GM12878 (cell line): ENCODE results near the gene RPS28. TPM values are rescaled to one million over a fixed set of nuclear protein-coding genes. Genes with fewer than 3 reads are reported as not detected.

Experiments used
- BHLHE40 ChIP-seq, 2 experiments: fragments of 450-650 bp in 1 of 2; IDR thresholded peaks; 2 replicates each; pipeline ENCODE4 v1.6.1; 2011 to 2017; ENCODE audit warnings: low read depth in 2 of 2, borderline replicate concordance in 1 of 2, improper control_type of control experiment in 1 of 2, low read length in 1 of 2, mild to moderate bottlenecking in 1 of 2
- CEBPB ChIP-seq, 2 experiments: fragments of 150-350 bp in 1 of 2; IDR thresholded peaks; 2 replicates each; pipeline ENCODE4 v1.6.1; 2012 to 2014; ENCODE audit warnings: low read depth in 2 of 2, low read length in 2 of 2, borderline replicate concordance in 1 of 2, inconsistent platforms in 1 of 2
- DPF2 ChIP-seq: fragments of 450-650 bp; IDR thresholded peaks from 2 replicates; pipeline ENCODE4 v1.6.1; 2017; ENCODE audit warnings: mild to moderate bottlenecking
- JUND ChIP-seq: IDR thresholded peaks from 2 replicates; pipeline ENCODE4 v1.6.1; 2012; ENCODE audit warnings: low read depth, mild to moderate bottlenecking, low read length, improper control_type of control experiment, moderate library complexity
- KLF5 ChIP-seq: fragments of 450-650 bp; IDR thresholded peaks from 2 replicates; pipeline ENCODE4 v1.6.1; 2014; ENCODE audit warnings: mild to moderate bottlenecking; ENCODE audit not compliant: partially characterized antibody
- POU2F2 ChIP-seq: IDR thresholded peaks from 3 replicates; pipeline ENCODE4 v1.6.1; 2011; ENCODE audit warnings: low read depth, mild to moderate bottlenecking, low read length, borderline replicate concordance
- RB1 ChIP-seq: fragments of 450-650 bp; formaldehyde crosslinking; IDR thresholded peaks from 2 replicates; pipeline ENCODE4 v1.6.1; 2017; ENCODE audit warnings: mild to moderate bottlenecking, borderline replicate concordance
- RCOR1 ChIP-seq: conservative IDR thresholded peaks from 2 replicates; pipeline ENCODE4 v1.6.1; 2012; ENCODE audit warnings: low read depth, low read length, improper control_type of control experiment
- SP1 ChIP-seq: IDR thresholded peaks from one replicate; pipeline ENCODE4 v1.6.1; 2011; ENCODE audit warnings: low read depth, low read length
- TARDBP ChIP-seq: IDR thresholded peaks from 2 replicates; pipeline ENCODE4 v1.6.1; 2016; ENCODE audit warnings: borderline replicate concordance
- polyA plus RNA-seq, 11 experiments: library from polyadenylated mRNA; depleted of rRNA in 4 of 11; unstranded in 6 of 11; stranded (reverse) in 5 of 11; fragments of >200 nt; fragmentation: Nextera tagmentation in 4 of 11; fragmentation: Illumina TruSeq in 1 of 11; extraction: Ambion mirVana in 4 of 11; extraction: Trizol in 1 of 11; gene quantifications; 1 replicate in 1 of 11; 2 replicates in 10 of 11; pipeline versions ENCODE4 v1.2.1 to v1.2.3, GENCODE V29; 2011 to 2016; ENCODE audit warnings: inconsistent platforms in 2 of 11, missing spikeins in 2 of 11, low read depth in 1 of 11
- total RNA-seq, 4 experiments: library from RNA; depleted of rRNA in 3 of 4; stranded (reverse); fragments of >200 nt in 3 of 4; fragmentation: Illumina TruSeq in 1 of 4; extraction: Trizol in 1 of 4; gene quantifications; 2 replicates each; pipeline versions ENCODE4 v1.2.1 to v1.2.3, GENCODE V29; 2013 to 2021
- TF ChIP-seq, protein P1 (sequence below): IDR thresholded peaks from 2 replicates; pipeline ENCODE4 v1.6.1; 2012; ENCODE audit warnings: low read depth, low read length, improper control_type of control experiment
- TF ChIP-seq, protein P2 (sequence below): fragments of 450-650 bp; IDR thresholded peaks from 2 replicates; pipeline ENCODE4 v1.6.1; 2017; ENCODE audit warnings: low read depth, mild to moderate bottlenecking, moderate library complexity
- TF ChIP-seq, protein P3 (sequence below): fragments of 450-650 bp; IDR thresholded peaks from 2 replicates; pipeline ENCODE4 v1.6.1; 2017; ENCODE audit warnings: mild to moderate bottlenecking, moderate library complexity
- TF ChIP-seq, protein P4 (sequence below): fragments of 450-650 bp; IDR thresholded peaks from 2 replicates; pipeline ENCODE4 v1.6.1; 2017; ENCODE audit warnings: antibody characterized with exemption, mild to moderate bottlenecking, moderate library complexity

RPS28 gene
- total and polyA plus RNA-seq, 10 of the 15 experiments (the other 5 are each of a cell fraction or from before 2014, with no cell fraction given) = 422 to 3,905 (median 1,580) TPM

- TF ChIP-seq POU2F2 = peak; percentile 74; the same call in 2 of the 3 replicates
- TF ChIP-seq DPF2 = peak; percentile 60
- TF ChIP-seq KLF5 = no peak
- TF ChIP-seq SP1 = peak; percentile 80
- no peak for TF ChIP-seq JUND
- TF ChIP-seq, protein P1, sequence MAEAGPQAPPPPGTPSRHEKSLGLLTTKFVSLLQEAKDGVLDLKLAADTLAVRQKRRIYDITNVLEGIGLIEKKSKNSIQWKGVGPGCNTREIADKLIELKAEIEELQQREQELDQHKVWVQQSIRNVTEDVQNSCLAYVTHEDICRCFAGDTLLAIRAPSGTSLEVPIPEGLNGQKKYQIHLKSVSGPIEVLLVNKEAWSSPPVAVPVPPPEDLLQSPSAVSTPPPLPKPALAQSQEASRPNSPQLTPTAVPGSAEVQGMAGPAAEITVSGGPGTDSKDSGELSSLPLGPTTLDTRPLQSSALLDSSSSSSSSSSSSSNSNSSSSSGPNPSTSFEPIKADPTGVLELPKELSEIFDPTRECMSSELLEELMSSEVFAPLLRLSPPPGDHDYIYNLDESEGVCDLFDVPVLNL = no peak
- peak; percentile 72; the same call in 1 of the 2 replicates for TF ChIP-seq TARDBP
- peak; percentile 59; the same call in 1 of the 2 replicates for TF ChIP-seq RB1
- TF ChIP-seq, protein P2, sequence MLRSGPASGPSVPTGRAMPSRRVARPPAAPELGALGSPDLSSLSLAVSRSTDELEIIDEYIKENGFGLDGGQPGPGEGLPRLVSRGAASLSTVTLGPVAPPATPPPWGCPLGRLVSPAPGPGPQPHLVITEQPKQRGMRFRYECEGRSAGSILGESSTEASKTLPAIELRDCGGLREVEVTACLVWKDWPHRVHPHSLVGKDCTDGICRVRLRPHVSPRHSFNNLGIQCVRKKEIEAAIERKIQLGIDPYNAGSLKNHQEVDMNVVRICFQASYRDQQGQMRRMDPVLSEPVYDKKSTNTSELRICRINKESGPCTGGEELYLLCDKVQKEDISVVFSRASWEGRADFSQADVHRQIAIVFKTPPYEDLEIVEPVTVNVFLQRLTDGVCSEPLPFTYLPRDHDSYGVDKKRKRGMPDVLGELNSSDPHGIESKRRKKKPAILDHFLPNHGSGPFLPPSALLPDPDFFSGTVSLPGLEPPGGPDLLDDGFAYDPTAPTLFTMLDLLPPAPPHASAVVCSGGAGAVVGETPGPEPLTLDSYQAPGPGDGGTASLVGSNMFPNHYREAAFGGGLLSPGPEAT = peak; percentile 96
- TF ChIP-seq, protein P3, sequence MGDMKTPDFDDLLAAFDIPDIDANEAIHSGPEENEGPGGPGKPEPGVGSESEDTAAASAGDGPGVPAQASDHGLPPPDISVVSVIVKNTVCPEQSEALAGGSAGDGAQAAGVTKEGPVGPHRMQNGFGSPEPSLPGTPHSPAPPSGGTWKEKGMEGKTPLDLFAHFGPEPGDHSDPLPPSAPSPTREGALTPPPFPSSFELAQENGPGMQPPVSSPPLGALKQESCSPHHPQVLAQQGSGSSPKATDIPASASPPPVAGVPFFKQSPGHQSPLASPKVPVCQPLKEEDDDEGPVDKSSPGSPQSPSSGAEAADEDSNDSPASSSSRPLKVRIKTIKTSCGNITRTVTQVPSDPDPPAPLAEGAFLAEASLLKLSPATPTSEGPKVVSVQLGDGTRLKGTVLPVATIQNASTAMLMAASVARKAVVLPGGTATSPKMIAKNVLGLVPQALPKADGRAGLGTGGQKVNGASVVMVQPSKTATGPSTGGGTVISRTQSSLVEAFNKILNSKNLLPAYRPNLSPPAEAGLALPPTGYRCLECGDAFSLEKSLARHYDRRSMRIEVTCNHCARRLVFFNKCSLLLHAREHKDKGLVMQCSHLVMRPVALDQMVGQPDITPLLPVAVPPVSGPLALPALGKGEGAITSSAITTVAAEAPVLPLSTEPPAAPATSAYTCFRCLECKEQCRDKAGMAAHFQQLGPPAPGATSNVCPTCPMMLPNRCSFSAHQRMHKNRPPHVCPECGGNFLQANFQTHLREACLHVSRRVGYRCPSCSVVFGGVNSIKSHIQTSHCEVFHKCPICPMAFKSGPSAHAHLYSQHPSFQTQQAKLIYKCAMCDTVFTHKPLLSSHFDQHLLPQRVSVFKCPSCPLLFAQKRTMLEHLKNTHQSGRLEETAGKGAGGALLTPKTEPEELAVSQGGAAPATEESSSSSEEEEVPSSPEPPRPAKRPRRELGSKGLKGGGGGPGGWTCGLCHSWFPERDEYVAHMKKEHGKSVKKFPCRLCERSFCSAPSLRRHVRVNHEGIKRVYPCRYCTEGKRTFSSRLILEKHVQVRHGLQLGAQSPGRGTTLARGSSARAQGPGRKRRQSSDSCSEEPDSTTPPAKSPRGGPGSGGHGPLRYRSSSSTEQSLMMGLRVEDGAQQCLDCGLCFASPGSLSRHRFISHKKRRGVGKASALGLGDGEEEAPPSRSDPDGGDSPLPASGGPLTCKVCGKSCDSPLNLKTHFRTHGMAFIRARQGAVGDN = peak; percentile 49; the same call in 1 of the 2 replicates
- TF ChIP-seq CEBPB (IDR thresholded peaks at IDR 0.05; ENCODE audit: borderline replicate concordance in 1 of 2, low read depth in 2 of 2, low read length in 2 of 2) = no peak
- peak; percentile 97; the same call in 1 of the 2 replicates for TF ChIP-seq RCOR1
- TF ChIP-seq, protein P4, sequence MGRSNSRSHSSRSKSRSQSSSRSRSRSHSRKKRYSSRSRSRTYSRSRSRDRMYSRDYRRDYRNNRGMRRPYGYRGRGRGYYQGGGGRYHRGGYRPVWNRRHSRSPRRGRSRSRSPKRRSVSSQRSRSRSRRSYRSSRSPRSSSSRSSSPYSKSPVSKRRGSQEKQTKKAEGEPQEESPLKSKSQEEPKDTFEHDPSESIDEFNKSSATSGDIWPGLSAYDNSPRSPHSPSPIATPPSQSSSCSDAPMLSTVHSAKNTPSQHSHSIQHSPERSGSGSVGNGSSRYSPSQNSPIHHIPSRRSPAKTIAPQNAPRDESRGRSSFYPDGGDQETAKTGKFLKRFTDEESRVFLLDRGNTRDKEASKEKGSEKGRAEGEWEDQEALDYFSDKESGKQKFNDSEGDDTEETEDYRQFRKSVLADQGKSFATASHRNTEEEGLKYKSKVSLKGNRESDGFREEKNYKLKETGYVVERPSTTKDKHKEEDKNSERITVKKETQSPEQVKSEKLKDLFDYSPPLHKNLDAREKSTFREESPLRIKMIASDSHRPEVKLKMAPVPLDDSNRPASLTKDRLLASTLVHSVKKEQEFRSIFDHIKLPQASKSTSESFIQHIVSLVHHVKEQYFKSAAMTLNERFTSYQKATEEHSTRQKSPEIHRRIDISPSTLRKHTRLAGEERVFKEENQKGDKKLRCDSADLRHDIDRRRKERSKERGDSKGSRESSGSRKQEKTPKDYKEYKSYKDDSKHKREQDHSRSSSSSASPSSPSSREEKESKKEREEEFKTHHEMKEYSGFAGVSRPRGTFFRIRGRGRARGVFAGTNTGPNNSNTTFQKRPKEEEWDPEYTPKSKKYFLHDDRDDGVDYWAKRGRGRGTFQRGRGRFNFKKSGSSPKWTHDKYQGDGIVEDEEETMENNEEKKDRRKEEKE = no peak
- peak; percentile 93 to 98 for TF ChIP-seq BHLHE40 (IDR thresholded peaks at IDR 0.05; ENCODE audit: borderline replicate concordance in 1 of 2, low read depth in 2 of 2, low read length in 1 of 2)
- TF ChIP-seq, all 136 proteins: peak for 62
Measured at GRCh38 chr19:8321067-8321985, at the start of gene RPS28, which contains the start of gene NDUFA7 (continued).
